ENCODE results near the gene SCGB2A2. TPM values are rescaled to one million over a fixed set of nuclear protein-coding genes. Genes with fewer than 3 reads are reported as not detected.
A peak's percentile ranks its signal among the peaks of the same experiment; 100 is the strongest.

SCGB2A2 gene
- total RNA-seq, 2 donors from 2014 or later = not detected

DNA sequence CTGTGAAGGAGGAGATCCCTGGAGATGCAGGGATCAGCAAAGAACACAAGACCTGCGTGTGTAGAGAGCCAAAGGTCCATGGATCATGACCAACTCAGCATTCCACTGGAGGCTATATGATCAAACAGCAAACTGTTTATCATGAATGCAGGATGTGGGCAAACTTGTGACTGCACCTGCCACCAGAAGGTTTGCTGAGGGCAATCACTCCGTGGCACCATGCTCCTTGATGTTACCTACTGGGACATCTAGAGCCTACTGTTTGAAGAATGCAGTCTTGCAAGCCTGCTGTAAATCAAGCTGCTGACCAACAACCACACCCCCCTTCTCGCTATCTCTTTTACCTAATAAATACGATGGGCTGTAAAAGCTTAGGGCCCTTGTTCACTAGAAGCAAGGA, 18.3 kb upstream of the SCGB2A2 start:
- 64% methylated on average over 4 of the region's 4 CpGs for WGBS
- no peaks in the 10 kb centered on the region for H3K4me1 ChIP-seq (replicated peaks)
- no peak overlapping the region for H3K27ac ChIP-seq
- H3K4me3 ChIP-seq = no peak overlapping the region
- TF ChIP-seq POLR2AphosphoS5 (IDR thresholded peaks at IDR 0.05) (no peak), POLR2A (IDR thresholded peaks at IDR 0.05) (no peak)
- TF ChIP-seq, protein P1, sequence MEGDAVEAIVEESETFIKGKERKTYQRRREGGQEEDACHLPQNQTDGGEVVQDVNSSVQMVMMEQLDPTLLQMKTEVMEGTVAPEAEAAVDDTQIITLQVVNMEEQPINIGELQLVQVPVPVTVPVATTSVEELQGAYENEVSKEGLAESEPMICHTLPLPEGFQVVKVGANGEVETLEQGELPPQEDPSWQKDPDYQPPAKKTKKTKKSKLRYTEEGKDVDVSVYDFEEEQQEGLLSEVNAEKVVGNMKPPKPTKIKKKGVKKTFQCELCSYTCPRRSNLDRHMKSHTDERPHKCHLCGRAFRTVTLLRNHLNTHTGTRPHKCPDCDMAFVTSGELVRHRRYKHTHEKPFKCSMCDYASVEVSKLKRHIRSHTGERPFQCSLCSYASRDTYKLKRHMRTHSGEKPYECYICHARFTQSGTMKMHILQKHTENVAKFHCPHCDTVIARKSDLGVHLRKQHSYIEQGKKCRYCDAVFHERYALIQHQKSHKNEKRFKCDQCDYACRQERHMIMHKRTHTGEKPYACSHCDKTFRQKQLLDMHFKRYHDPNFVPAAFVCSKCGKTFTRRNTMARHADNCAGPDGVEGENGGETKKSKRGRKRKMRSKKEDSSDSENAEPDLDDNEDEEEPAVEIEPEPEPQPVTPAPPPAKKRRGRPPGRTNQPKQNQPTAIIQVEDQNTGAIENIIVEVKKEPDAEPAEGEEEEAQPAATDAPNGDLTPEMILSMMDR (IDR thresholded peaks at IDR 0.05) = no peak
- DNase-seq (ENCODE audit: low spot score) = no peak
- no peaks in the 10 kb centered on the region for H3K27me3 ChIP-seq (replicated peaks; ENCODE audit: insufficient read depth)
- intact Hi-C loops (cut with DNase I) = no loop called here
- no peaks in the 10 kb centered on the region for H3K9me3 ChIP-seq
- no peaks in the 10 kb centered on the region for H3K36me3 ChIP-seq

DNA sequence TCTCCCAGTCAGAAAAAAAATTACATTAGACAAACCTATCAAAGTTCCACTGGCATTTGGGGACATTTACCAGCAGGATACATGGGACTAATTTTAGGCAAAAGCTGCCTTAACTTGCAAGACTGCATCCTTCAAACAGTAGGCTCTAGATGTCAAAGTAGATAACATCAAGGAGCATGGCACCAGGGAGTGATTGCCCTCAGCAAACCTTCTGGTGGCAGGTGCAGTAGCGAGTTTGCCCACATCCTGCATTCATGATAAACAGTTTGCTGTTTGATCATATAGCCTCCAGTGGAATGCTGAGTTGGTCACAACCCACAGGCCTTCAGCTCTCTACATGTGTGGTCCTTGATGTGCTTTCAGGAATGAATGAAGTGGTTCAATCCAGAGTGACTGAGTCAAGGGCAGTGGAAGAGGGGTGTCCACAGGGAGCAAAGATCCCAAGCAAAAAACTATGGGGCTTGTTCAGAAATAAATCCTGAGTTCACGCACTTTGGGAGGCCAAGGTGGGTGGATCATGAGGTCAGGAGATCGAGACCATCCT, 15.9 kb upstream of the SCGB2A2 start:
- WGBS = 92% methylated on average over 3 of the region's 3 CpGs
- H3K27ac ChIP-seq = no peak overlapping the region
- intact Hi-C loops (cut with DNase I) = no loop called here

DNA sequence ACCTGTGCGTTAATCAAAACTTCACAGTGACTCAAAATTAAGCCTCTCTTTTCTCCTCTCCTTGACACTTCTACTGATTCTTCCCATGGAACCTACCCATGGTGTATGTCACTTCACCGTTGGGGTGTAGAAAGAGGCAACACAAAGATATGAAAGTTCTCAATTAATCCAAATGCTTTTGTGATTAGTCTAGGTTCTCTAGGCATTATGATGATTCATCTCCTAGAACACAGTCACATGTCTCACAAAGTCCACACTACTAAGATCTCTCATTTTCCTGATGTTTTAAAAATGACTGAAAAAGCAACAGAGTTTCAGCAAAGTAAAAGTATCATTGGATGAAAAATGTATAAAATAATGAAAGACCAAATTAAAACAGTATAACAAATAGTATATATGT, 13.7 kb upstream of the SCGB2A2 start:
- WGBS = 87% methylated on average over 2 of the region's 2 CpGs
- no peak overlapping the region for H3K4me3 ChIP-seq
- intact Hi-C loops (cut with DNase I) = no loop called here
- no peak for DNase-seq (ENCODE audit: low spot score)
- H3K36me3 ChIP-seq = no peaks in the 10 kb centered on the region
- no peak overlapping the region for H3K27ac ChIP-seq
- no peaks in the 10 kb centered on the region for H3K4me1 ChIP-seq (replicated peaks)
- no peaks in the 10 kb centered on the region for H3K27me3 ChIP-seq (replicated peaks; ENCODE audit: insufficient read depth)
- no peaks in the 10 kb centered on the region for H3K9me3 ChIP-seq
- TF ChIP-seq POLR2A (IDR thresholded peaks at IDR 0.05) (no peak), POLR2AphosphoS5 (IDR thresholded peaks at IDR 0.05) (no peak)
- TF ChIP-seq, protein P1 (IDR thresholded peaks at IDR 0.05) = no peak

More for the DNA sequence above, 15.9 kb upstream of the SCGB2A2 start:
- no peak for DNase-seq (ENCODE audit: low spot score)
- TF ChIP-seq, protein P1 (IDR thresholded peaks at IDR 0.05) = no peak
- TF ChIP-seq POLR2AphosphoS5 (IDR thresholded peaks at IDR 0.05) = no peak
- no peaks in the 10 kb centered on the region for H3K36me3 ChIP-seq
- no peak overlapping the region for H3K4me3 ChIP-seq
- no peaks in the 10 kb centered on the region for H3K9me3 ChIP-seq
- H3K4me1 ChIP-seq (replicated peaks) = no peaks in the 10 kb centered on the region
- H3K27me3 ChIP-seq (replicated peaks; ENCODE audit: insufficient read depth) = no peaks in the 10 kb centered on the region

DNA sequence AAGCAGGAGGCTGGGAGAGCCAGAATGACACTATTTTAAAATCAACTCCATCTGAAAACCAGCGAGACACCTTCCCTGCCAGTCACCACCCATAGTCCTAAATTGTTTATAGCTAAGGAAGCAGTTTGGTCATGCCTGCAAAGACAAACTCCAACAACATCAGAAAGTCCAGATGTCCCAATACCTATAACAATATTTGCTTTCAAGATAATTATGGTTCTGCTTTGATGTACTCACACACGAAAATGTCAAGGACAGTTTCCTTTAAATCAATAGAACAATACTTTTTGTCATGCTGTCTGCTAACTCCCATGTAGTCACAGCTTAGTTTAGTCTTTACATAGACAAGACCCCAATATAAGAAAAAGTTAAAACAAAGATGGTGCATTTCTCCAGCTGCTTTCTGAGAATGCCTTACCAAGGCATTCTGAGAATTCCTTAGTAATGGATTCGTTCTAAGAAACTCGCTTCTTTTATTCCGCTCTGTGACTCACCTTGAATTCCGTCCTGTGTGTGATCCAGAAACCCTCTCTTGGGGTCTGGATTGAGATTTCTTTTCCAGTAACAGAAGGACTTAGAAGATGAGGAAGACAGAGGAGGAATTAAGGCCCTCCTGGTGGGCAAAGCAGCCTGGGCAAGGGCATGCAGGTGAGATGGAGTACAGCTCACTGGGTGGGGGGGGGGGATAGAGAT, 9.6 kb upstream of the SCGB2A2 start:
- H3K36me3 ChIP-seq = no peaks in the 10 kb centered on the region
- no peaks in the 10 kb centered on the region for H3K27me3 ChIP-seq (replicated peaks; ENCODE audit: insufficient read depth)
- 60% methylated on average over 6 of the region's 6 CpGs for WGBS
- no peak overlapping the region for H3K4me3 ChIP-seq
- intact Hi-C loops (cut with DNase I) = no loop called here
- H3K27ac ChIP-seq = no peak overlapping the region
- no peak for TF ChIP-seq POLR2A (IDR thresholded peaks at IDR 0.05)
- peak; percentile 36 for TF ChIP-seq POLR2AphosphoS5 (IDR thresholded peaks at IDR 0.05)
- TF ChIP-seq, protein P1 (IDR thresholded peaks at IDR 0.05) = no peak
- H3K9me3 ChIP-seq = no peaks in the 10 kb centered on the region
- H3K4me1 ChIP-seq (replicated peaks) = no peaks in the 10 kb centered on the region
- DNase-seq (ENCODE audit: low spot score) = no peak

DNA sequence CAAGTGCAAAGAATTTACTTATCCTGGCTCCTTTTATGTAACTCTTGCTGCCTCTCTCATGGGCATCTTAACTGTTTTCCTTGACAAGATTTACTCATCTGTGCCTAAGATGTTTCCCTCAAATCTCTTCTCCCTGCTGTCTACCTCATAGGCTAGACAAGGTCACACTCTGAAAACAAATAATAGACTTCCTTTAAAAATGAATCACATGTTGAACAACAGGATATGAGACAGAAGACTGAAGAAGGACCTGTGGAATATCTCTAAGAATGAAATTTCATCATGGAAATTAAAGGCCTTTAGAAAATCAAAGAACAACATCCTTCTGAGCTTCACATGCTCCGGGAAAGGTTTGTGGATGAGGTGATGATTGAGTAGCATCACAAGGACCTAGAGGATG, 6.0 kb upstream of the SCGB2A2 start:
- Histone ChIP-seq H3K27me3 (replicated peaks; ENCODE audit: insufficient read depth) (no peaks in the 10 kb centered on the region), H3K9me3 (no peaks in the 10 kb centered on the region), H3K36me3 (no peaks in the 10 kb centered on the region), H3K4me3 (no peak overlapping the region), H3K4me1 (replicated peaks) (no peaks in the 10 kb centered on the region), H3K27ac (no peak overlapping the region)
- DNase-seq (ENCODE audit: low spot score) = no peak
- intact Hi-C loops (cut with DNase I) = no loop called here
- no peak for TF ChIP-seq POLR2AphosphoS5 (IDR thresholded peaks at IDR 0.05)
- TF ChIP-seq POLR2A (IDR thresholded peaks at IDR 0.05) = no peak
- TF ChIP-seq, protein P1 (IDR thresholded peaks at IDR 0.05) = no peak
- WGBS = 100% methylated on average over 1 of the region's 1 CpG

All from prostate gland (tissue), 2 donors.